Type B pancreatic cell (in vitro differentiated cells): ENCODE measurements around the gene SPARC. TPM values are rescaled to one million over a fixed set of nuclear protein-coding genes. Genes with fewer than 3 reads are reported as not detected.
"Not testable (repeated sequence)": the region's sequence is repeated elsewhere in the genome, so short reads cannot be mapped to it uniquely, and the experiment has no call there.

ENCODE experiments used
- DNase-seq: peaks from one replicate; pipeline ENCODE4 v3.0.0; 2021; ENCODE audit warnings: mixed read lengths; ENCODE audit not compliant: unreplicated experiment; ENCODE audit errors: extremely low spot score
- H3K27ac Mint-ChIP-seq: 2 replicates; pipeline ENCODE4 v1.8.0; 2021; ENCODE audit warnings: mild to moderate bottlenecking, mixed read lengths
- H3K27me3 Mint-ChIP-seq: 2 replicates; pipeline ENCODE4 v1.8.0; 2021; ENCODE audit warnings: mixed read lengths
- H3K36me3 Mint-ChIP-seq: 2 replicates; pipeline ENCODE4 v1.8.0; 2021; ENCODE audit warnings: mixed read lengths
- H3K4me1 Mint-ChIP-seq: one replicate; pipeline ENCODE4 v1.8.0; 2021; ENCODE audit warnings: mixed read lengths; ENCODE audit not compliant: unreplicated experiment
- H3K4me3 Mint-ChIP-seq: 2 replicates; pipeline ENCODE4 v1.8.0; 2021; ENCODE audit warnings: mild to moderate bottlenecking, mixed read lengths
- H3K9me3 Mint-ChIP-seq: 2 replicates; pipeline ENCODE4 v1.8.0; 2021; ENCODE audit warnings: mixed read lengths
- total RNA-seq: library from RNA; stranded (reverse); gene quantifications from 2 replicates; pipeline ENCODE4 v1.2.1, GENCODE V29; 2021; ENCODE audit warnings: low replicate concordance
- TF ChIP-seq, protein P1 (sequence below): fragments of 200-600 bp; sonication (generic); conservative IDR thresholded peaks from 2 replicates; pipeline ENCODE4 v1.5.0; 2021; ENCODE audit warnings: antibody characterized with exemption, mild to moderate bottlenecking

SPARC gene
- total RNA-seq, 1 donor from 2014 or later: 973 TPM

DNA sequence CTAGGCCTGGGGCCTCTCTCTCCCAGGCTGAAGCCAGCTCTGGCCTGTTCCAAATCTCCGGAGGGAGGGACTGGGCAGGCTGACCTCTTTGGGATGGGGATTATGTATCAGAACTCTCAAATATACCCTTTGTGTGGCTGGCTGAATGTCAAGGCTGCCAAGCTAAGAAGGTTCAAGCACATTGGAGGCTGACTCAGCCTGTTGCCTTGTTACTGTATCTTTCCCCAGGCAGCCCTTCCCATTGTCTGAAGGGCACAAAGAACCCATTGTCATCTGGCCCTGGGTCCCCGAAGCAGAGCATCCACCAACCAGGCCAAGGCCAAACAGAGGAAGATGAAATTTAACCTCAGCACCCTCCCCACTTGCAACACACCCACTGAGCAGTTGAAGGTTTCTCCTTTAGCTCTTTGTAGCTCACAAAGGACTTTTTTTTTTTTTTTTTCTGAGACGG is 7.3 kb upstream of the SPARC start:
- Mint-ChIP-seq H3K27ac (peak overlapping the region; percentile 29), H3K9me3 (no peaks in the 10 kb centered on the region)

DNA sequence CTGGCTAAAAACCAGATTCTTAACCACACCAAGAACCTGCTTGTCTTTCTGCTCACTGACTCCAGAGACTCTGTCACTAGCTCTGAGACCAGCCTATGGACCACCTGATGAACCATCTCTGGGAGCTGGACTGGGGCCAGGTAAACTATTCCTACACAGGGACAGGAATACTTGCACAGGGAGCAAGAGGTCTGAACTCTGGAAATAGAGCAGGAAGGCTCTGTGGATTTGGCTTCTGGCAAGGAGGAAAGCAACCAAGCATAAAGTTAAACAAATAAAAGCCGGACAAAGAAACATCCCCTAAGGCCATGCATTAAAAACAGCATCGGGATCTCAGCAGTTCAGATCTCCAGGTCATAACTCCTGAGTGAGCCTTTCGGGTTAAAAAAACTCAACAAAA is 5.6 kb upstream of the SPARC start:
- peaks cover 4% of the 10 kb centered on the region for H3K27me3 Mint-ChIP-seq
- H3K36me3 Mint-ChIP-seq: no peaks in the 10 kb centered on the region
- no peak overlapping the region for H3K4me3 Mint-ChIP-seq
- H3K27ac Mint-ChIP-seq: no peak overlapping the region
- no peaks in the 10 kb centered on the region for H3K9me3 Mint-ChIP-seq
- peaks cover 27% of the 10 kb centered on the region for H3K4me1 Mint-ChIP-seq
- no peak for DNase-seq
- TF ChIP-seq, protein P1, sequence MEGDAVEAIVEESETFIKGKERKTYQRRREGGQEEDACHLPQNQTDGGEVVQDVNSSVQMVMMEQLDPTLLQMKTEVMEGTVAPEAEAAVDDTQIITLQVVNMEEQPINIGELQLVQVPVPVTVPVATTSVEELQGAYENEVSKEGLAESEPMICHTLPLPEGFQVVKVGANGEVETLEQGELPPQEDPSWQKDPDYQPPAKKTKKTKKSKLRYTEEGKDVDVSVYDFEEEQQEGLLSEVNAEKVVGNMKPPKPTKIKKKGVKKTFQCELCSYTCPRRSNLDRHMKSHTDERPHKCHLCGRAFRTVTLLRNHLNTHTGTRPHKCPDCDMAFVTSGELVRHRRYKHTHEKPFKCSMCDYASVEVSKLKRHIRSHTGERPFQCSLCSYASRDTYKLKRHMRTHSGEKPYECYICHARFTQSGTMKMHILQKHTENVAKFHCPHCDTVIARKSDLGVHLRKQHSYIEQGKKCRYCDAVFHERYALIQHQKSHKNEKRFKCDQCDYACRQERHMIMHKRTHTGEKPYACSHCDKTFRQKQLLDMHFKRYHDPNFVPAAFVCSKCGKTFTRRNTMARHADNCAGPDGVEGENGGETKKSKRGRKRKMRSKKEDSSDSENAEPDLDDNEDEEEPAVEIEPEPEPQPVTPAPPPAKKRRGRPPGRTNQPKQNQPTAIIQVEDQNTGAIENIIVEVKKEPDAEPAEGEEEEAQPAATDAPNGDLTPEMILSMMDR: no peak

More for the DNA sequence above, 7.3 kb upstream of the SPARC start:
- peaks cover 4% of the 10 kb centered on the region for H3K27me3 Mint-ChIP-seq
- TF ChIP-seq, protein P1: no peak
- DNase-seq: no peak
- no peak overlapping the region for H3K4me3 Mint-ChIP-seq
- peaks cover 28% of the 10 kb centered on the region for H3K4me1 Mint-ChIP-seq
- no peaks in the 10 kb centered on the region for H3K36me3 Mint-ChIP-seq

DNA sequence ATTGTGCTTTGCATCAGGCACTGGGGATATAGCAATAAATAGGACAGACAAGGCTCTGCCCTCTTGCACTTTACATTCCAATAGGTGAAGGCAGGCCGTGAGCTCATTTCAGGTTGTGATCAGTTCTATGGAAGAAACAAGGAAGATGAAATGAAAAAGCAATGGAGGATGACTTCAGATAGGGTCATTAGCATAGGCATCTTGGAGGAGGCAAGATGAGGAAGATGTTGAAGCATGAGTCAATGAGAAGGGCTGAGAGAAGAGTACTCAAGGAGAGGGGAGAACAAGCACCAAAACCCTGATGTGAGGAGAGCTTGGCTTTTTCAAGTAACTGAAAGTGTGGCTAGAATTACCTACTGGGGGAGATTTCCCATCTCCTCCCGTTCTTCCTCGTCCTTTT is 5.0 kb upstream of the SPARC start:
- no peaks in the 10 kb centered on the region for H3K36me3 Mint-ChIP-seq
- no peak for DNase-seq
- H3K4me3 Mint-ChIP-seq: no peak overlapping the region
- H3K27ac Mint-ChIP-seq: no peak overlapping the region
- no peaks in the 10 kb centered on the region for H3K9me3 Mint-ChIP-seq
- peaks cover 4% of the 10 kb centered on the region for H3K27me3 Mint-ChIP-seq
- TF ChIP-seq, protein P1: no peak
- peaks cover 33% of the 10 kb centered on the region for H3K4me1 Mint-ChIP-seq

DNA sequence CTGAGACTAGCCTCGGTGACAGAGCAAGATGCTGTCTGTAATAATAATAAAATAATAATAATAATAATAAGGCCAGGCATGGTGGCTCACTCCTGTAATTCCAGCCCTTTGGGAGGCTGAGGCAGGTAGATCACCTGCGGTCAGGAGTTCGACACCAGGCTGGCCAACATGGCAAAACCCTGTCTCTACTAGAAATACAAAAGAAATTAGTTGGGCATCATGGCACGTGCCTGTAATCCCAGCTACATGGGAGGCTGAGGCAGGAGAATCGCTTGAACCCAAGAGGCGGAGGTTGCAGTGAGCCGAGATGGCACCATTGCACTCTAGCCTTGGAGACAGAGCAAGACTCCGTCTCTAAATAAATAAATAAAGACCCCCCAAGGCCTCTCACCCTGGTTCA is 2.9 kb upstream of the SPARC start:
- not testable (repeated sequence) for H3K27ac Mint-ChIP-seq, DNase-seq, H3K4me3 Mint-ChIP-seq, H3K9me3 Mint-ChIP-seq, H3K36me3 Mint-ChIP-seq, H3K27me3 Mint-ChIP-seq
- H3K4me1 Mint-ChIP-seq: peaks cover 45% of the 10 kb centered on the region

GRCh38 chr5:151688436-151688835 is 1.7 kb upstream of the SPARC start:
- H3K4me3 Mint-ChIP-seq: no peak overlapping the region
- peaks cover 50% of the 10 kb centered on the region for H3K4me1 Mint-ChIP-seq
- no peak overlapping the region for H3K27ac Mint-ChIP-seq
- TF ChIP-seq, protein P1: no peak
- no peak for DNase-seq
- no peaks in the 10 kb centered on the region for H3K9me3 Mint-ChIP-seq
- H3K36me3 Mint-ChIP-seq: peaks cover 6% of the 10 kb centered on the region
- peaks cover 8% of the 10 kb centered on the region for H3K27me3 Mint-ChIP-seq

- H3K9me3 Mint-ChIP-seq: no peaks in the 10 kb centered on the region
- H3K27me3 Mint-ChIP-seq: peaks cover 8% of the 10 kb centered on the region
- DNase-seq: no peak
- peak overlapping the region; percentile 86 for H3K27ac Mint-ChIP-seq
- H3K36me3 Mint-ChIP-seq: peaks cover 11% of the 10 kb centered on the region
- TF ChIP-seq, protein P1: no peak
- H3K4me3 Mint-ChIP-seq: peak overlapping the region; percentile 97
- peaks cover 53% of the 10 kb centered on the region for H3K4me1 Mint-ChIP-seq
Observed at GRCh38 chr5:151685749-151686673, 704 bp downstream of the SPARC start.
